Keratinocyte (primary cell): Measurements from ENCODE around the gene HSFX4. TPM values are rescaled to one million over a fixed set of nuclear protein-coding genes. Genes with fewer than 3 reads are reported as not detected.
A peak's percentile ranks its signal among the peaks of the same experiment; 100 is the strongest.
"Not testable (repeated sequence)": the region's sequence is repeated elsewhere in the genome, so short reads cannot be mapped to it uniquely, and the experiment has no call there.

ENCODE experiments used
- DNase-seq: peaks from one replicate; pipeline ENCODE4 v3.0.0-alpha.2; 2011; ENCODE audit warnings: low read depth, missing footprints, low spot score
- FAIRE-seq: peaks from 2 replicates; lab custom pipeline; 2011; peaks lifted over from hg19 to GRCh38; lab: Jason Lieb, UNC
- H2AFZ ChIP-seq: 2 replicates; pipeline ENCODE4 v1.6.0; 2012; ENCODE audit warnings: low read length, control low read depth, inconsistent platforms; ENCODE audit not compliant: control insufficient read depth
- H3K27ac ChIP-seq: 2 replicates; pipeline ENCODE4 v1.5.1; 2011; ENCODE audit warnings: low read length; ENCODE audit not compliant: control insufficient read depth, insufficient read depth
- H3K27me3 ChIP-seq: 3 replicates; pipeline ENCODE4 v1.6.0; 2011; ENCODE audit warnings: low read length; ENCODE audit not compliant: control insufficient read depth, insufficient read depth; ENCODE audit errors: extremely low read depth
- H3K36me3 ChIP-seq, 2 experiments: 2 replicates in 1 of 2; 3 replicates in 1 of 2; pipeline ENCODE4 v1.5.1; 2011; ENCODE audit warnings: low read length in 2 of 2, mild to moderate bottlenecking in 1 of 2; ENCODE audit not compliant: control insufficient read depth in 2 of 2, insufficient read depth in 2 of 2; ENCODE audit errors: extremely low read depth in 1 of 2
- H3K4me1 ChIP-seq: 3 replicates; pipeline ENCODE4 v1.5.1; 2011; ENCODE audit warnings: low read length; ENCODE audit not compliant: control insufficient read depth, insufficient read depth; ENCODE audit errors: extremely low read depth
- H3K4me2 ChIP-seq: 3 replicates; pipeline ENCODE4 v1.6.0; 2011; ENCODE audit warnings: low read depth, low read length; ENCODE audit not compliant: control insufficient read depth, insufficient read depth; ENCODE audit errors: extremely low read depth
- H3K4me3 ChIP-seq, 3 experiments: fragments of 200-600 bp in 1 of 3; sonication (generic) in 1 of 3; 2 replicates in 2 of 3; 3 replicates in 1 of 3; pipeline ENCODE4 v1.5.1; 2011 to 2016; ENCODE audit warnings: low read length in 3 of 3, mild to moderate bottlenecking in 3 of 3, control low read depth in 2 of 3, inconsistent platforms in 1 of 3, low read depth in 1 of 3, mixed read lengths in 1 of 3, mixed run types in 1 of 3, moderate library complexity in 1 of 3; ENCODE audit not compliant: control insufficient read depth in 2 of 3, insufficient read depth in 2 of 3; ENCODE audit errors: extremely low read depth in 1 of 3
- H3K79me2 ChIP-seq: 2 replicates; pipeline ENCODE4 v1.6.0; 2012; ENCODE audit warnings: low read length; ENCODE audit not compliant: control insufficient read depth, insufficient read depth
- H3K9ac ChIP-seq: 3 replicates; pipeline ENCODE4 v1.6.0; 2011; ENCODE audit warnings: low read length; ENCODE audit not compliant: control insufficient read depth, insufficient read depth; ENCODE audit errors: extremely low read depth
- H3K9me1 ChIP-seq: 3 replicates; pipeline ENCODE4 v1.6.0; 2011; ENCODE audit warnings: low read length; ENCODE audit not compliant: control insufficient read depth, insufficient read depth; ENCODE audit errors: extremely low read depth
- H3K9me3 ChIP-seq: 2 replicates; pipeline ENCODE4 v1.5.1; 2012; ENCODE audit warnings: low read depth, low read length; ENCODE audit not compliant: control insufficient read depth
- H4K20me1 ChIP-seq: 3 replicates; pipeline ENCODE4 v1.6.0; 2011; ENCODE audit warnings: low read length; ENCODE audit not compliant: control insufficient read depth, insufficient read depth; ENCODE audit errors: extremely low read depth
- EZH2 ChIP-seq: IDR thresholded peaks from one replicate; pipeline ENCODE4 v1.6.1; 2012; ENCODE audit warnings: inconsistent platforms, mild to moderate bottlenecking, low read length, moderate library complexity
- dilution Hi-C: fragments of 300-500 bp; cut with MboI; formaldehyde crosslinking; loops from one replicate; pipeline ENCODE4 v1.7.0; 2020; ENCODE audit warnings: low sequenced_read_pairs; ENCODE audit not compliant: extremely low pct_ligation_motif_present
- polyA plus RNA-seq, 5 experiments: library from polyadenylated mRNA; depleted of rRNA in 3 of 5; stranded (reverse) in 3 of 5; stranded (forward) in 1 of 5; unstranded in 1 of 5; fragments of >200 nt; gene quantifications; 1 replicate in 1 of 5; 2 replicates in 3 of 5; 3 replicates in 1 of 5; pipeline versions ENCODE4 v1.2.1 to v1.2.3, GENCODE V29; 2011 to 2012; ENCODE audit warnings: missing spikeins in 2 of 5, low read depth in 1 of 5, low replicate concordance in 1 of 5
- TF ChIP-seq, protein P1 (sequence below), 3 experiments: IDR thresholded peaks in 1 of 3; conservative IDR thresholded peaks in 1 of 3; optimal IDR thresholded peaks in 1 of 3; 2 replicates in 2 of 3; 3 replicates in 1 of 3; pipeline versions ENCODE3 to v1.5.1; 2011; ENCODE audit warnings: low read length in 3 of 3, mild to moderate bottlenecking in 3 of 3, moderate library complexity in 2 of 3, control low read depth in 1 of 3, inconsistent platforms in 1 of 3; ENCODE audit not compliant: insufficient read depth in 2 of 3; ENCODE audit errors: extremely low read depth in 1 of 3

HSFX4 gene
- polyA plus RNA-seq, 1 donor (not counting 4 experiments of a cell fraction or from before 2014, with no cell fraction given), result not detected

- H3K27ac ChIP-seq, DNase-seq, H3K4me2 ChIP-seq, H3K4me3 ChIP-seq, H3K36me3 ChIP-seq, H3K4me1 ChIP-seq, FAIRE-seq, H3K9ac ChIP-seq, H3K27me3 ChIP-seq, H2AFZ ChIP-seq, H3K9me1 ChIP-seq, dilution Hi-C loops, H3K9me3 ChIP-seq, H4K20me1 ChIP-seq: not testable (repeated sequence)
- H3K79me2 ChIP-seq, result peaks cover 12% of the 10 kb centered on the region
Observed at GRCh38 chrX:149933547-149933946, 4.2 kb downstream of the HSFX4 start.

DNA sequence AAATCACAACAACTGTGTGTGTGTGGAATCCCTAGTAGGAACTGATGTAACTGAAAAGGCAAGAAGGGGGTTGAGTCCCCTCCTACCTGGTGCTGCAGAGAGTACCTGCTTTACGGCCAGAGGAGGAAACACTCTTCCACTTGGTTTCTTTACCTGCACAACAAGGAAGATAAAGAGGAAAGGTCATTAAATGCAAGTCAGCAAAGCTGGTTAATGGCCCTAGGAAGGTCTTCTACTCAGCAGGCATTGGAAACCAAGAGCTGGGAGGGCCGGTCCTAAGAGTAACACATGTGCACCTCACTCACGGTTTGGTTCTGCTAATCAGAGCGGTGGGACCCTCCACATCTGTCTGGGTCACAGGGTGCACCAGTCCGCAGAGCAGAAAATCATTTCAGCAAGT, 8.0 kb downstream of the HSFX4 start:
- Histone ChIP-seq H3K9ac (peak overlapping the region; percentile 86), H3K79me2 (peaks cover 12% of the 10 kb centered on the region), H3K4me2 (peak overlapping the region; percentile 58), H3K27ac (peak overlapping the region; percentile 71), H3K4me3 (peak overlapping the region; percentile 67 to 70 (median 68))
- DNase-seq, H3K4me1 ChIP-seq, H3K9me3 ChIP-seq, H2AFZ ChIP-seq, H3K36me3 ChIP-seq, H4K20me1 ChIP-seq, H3K27me3 ChIP-seq, dilution Hi-C loops, FAIRE-seq, H3K9me1 ChIP-seq: not testable (repeated sequence)

- H4K20me1 ChIP-seq, result no peaks in the 10 kb centered on the region
- H3K4me3 ChIP-seq, result peak overlapping the region; percentile 67 to 70 (median 68)
- H3K9me3 ChIP-seq, result no peaks in the 10 kb centered on the region
- H3K36me3 ChIP-seq, result peaks cover 0 to 2% of the 10 kb centered on the region in 2 experiments
- no peak for TF ChIP-seq EZH2
- TF ChIP-seq, protein P1, sequence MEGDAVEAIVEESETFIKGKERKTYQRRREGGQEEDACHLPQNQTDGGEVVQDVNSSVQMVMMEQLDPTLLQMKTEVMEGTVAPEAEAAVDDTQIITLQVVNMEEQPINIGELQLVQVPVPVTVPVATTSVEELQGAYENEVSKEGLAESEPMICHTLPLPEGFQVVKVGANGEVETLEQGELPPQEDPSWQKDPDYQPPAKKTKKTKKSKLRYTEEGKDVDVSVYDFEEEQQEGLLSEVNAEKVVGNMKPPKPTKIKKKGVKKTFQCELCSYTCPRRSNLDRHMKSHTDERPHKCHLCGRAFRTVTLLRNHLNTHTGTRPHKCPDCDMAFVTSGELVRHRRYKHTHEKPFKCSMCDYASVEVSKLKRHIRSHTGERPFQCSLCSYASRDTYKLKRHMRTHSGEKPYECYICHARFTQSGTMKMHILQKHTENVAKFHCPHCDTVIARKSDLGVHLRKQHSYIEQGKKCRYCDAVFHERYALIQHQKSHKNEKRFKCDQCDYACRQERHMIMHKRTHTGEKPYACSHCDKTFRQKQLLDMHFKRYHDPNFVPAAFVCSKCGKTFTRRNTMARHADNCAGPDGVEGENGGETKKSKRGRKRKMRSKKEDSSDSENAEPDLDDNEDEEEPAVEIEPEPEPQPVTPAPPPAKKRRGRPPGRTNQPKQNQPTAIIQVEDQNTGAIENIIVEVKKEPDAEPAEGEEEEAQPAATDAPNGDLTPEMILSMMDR (optimal IDR thresholded peaks at IDR 0.05 in 1 of 3, IDR thresholded peaks at IDR 0.05 in 1 of 3, conservative IDR thresholded peaks at IDR 0.05 in 1 of 3; ENCODE audit: extremely low read depth in 1 of 3, insufficient read depth in 2 of 3, low read length in 3 of 3), result no peak
- no peak for FAIRE-seq
- no peaks in the 10 kb centered on the region for H3K9me1 ChIP-seq
- peak overlapping the region; percentile 86 for H3K9ac ChIP-seq
- dilution Hi-C loops, result no loop called here
- peaks cover 12% of the 10 kb centered on the region for H3K79me2 ChIP-seq
- peak overlapping the region; percentile 58 for H2AFZ ChIP-seq
- no peaks in the 10 kb centered on the region for H3K27me3 ChIP-seq
- no peak for DNase-seq
- no peaks in the 10 kb centered on the region for H3K4me1 ChIP-seq
- peak overlapping the region; percentile 71 for H3K27ac ChIP-seq
- H3K4me2 ChIP-seq, result peak overlapping the region; percentile 58
Observed at GRCh38 chrX:149937871-149938426, 8.6 kb downstream of the HSFX4 start.
